ENCODE measurements around the gene FAM184A. TPM values are rescaled to one million over a fixed set of nuclear protein-coding genes. Genes with fewer than 3 reads are reported as not detected.
"Not testable (repeated sequence)": the region's sequence is repeated elsewhere in the genome, so short reads cannot be mapped to it uniquely, and the experiment has no call there.

FAM184A gene
- polyA plus RNA-seq, 1 donor (not counting 4 experiments of a cell fraction or from before 2014, with no cell fraction given), result 0.20 TPM

DNA sequence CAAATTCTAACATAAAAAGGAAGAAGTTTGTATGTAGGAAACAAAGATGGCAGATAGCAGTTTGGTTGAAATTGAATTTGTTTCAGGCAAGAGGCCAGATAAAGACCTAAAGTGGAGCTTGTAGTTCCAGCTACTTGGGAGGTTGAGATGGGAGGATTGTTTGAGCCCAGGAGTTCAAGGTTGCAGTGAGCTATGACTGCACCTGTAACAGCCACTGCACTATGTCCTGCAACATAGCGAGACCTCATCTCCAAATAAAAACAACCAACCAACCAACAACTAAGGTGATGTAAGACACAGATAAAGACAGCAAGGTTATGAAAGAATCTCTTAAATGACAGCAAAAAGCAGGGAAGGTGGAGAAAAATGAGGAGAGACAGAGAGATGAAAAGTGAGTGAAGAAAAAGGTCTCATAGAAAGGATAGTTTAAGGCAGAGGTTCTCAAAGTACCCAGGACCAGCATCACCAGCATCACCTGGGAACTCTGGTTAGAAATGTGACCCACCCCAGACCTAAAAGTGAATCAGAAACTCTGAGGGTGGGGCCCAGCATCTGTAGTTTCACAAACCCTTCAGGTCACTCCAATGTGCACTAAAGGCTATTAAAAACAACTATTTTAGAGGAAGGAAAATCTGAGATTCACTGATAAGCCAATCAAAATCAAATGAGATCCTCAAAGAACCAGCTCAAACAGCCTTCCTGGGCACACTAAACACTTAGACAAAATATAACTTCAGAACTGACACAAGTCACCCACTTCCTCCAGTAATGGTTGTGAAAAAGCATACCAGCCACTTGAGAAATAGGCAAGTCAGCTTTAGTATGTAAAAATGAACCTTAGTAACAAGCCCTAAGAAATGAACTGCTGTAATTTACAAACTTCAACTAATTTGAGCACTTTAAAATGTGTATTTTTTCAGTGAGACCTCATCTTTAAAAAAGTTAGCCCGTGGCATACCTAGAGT lies 57.6 kb downstream of the FAM184A start:
- Histone ChIP-seq H3K9ac (ENCODE audit: control insufficient read depth, extremely low read depth, insufficient read depth, low read length) (no peak overlapping the region), H3K36me3 (ENCODE audit: control insufficient read depth in 2 of 2, extremely low read depth in 1 of 2, insufficient read depth in 2 of 2, low read length in 2 of 2) (no peaks in the 10 kb centered on the region), H3K27ac (ENCODE audit: control insufficient read depth, insufficient read depth, low read length) (no peak overlapping the region), H3K9me3 (ENCODE audit: control insufficient read depth, low read depth, low read length) (no peaks in the 10 kb centered on the region), H3K4me3 (ENCODE audit: control insufficient read depth in 2 of 3, extremely low read depth in 1 of 3, insufficient read depth in 2 of 3, low read depth in 1 of 3, low read length in 3 of 3) (no peak overlapping the region), H3K27me3 (ENCODE audit: control insufficient read depth, extremely low read depth, insufficient read depth, low read length) (no peaks in the 10 kb centered on the region), H3K4me2 (ENCODE audit: control insufficient read depth, extremely low read depth, insufficient read depth, low read depth, low read length) (no peak overlapping the region), H3K9me1 (ENCODE audit: control insufficient read depth, extremely low read depth, insufficient read depth, low read length) (no peaks in the 10 kb centered on the region), H4K20me1 (ENCODE audit: control insufficient read depth, extremely low read depth, insufficient read depth, low read length) (no peaks in the 10 kb centered on the region), H3K4me1 (ENCODE audit: control insufficient read depth, extremely low read depth, insufficient read depth, low read length) (no peaks in the 10 kb centered on the region), H3K79me2 (ENCODE audit: control insufficient read depth, insufficient read depth, low read length) (no peaks in the 10 kb centered on the region), H2AFZ (ENCODE audit: control insufficient read depth, low read length) (no peak overlapping the region)
- dilution Hi-C loops (cut with MboI; ENCODE audit: extremely low pct_ligation_motif_present, low sequenced_read_pairs), result no loop called here
- no peak for DNase-seq (ENCODE audit: low read depth, low spot score)
- TF ChIP-seq, protein P1, sequence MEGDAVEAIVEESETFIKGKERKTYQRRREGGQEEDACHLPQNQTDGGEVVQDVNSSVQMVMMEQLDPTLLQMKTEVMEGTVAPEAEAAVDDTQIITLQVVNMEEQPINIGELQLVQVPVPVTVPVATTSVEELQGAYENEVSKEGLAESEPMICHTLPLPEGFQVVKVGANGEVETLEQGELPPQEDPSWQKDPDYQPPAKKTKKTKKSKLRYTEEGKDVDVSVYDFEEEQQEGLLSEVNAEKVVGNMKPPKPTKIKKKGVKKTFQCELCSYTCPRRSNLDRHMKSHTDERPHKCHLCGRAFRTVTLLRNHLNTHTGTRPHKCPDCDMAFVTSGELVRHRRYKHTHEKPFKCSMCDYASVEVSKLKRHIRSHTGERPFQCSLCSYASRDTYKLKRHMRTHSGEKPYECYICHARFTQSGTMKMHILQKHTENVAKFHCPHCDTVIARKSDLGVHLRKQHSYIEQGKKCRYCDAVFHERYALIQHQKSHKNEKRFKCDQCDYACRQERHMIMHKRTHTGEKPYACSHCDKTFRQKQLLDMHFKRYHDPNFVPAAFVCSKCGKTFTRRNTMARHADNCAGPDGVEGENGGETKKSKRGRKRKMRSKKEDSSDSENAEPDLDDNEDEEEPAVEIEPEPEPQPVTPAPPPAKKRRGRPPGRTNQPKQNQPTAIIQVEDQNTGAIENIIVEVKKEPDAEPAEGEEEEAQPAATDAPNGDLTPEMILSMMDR (optimal IDR thresholded peaks at IDR 0.05 in 1 of 3, IDR thresholded peaks at IDR 0.05 in 1 of 3, conservative IDR thresholded peaks at IDR 0.05 in 1 of 3; ENCODE audit: extremely low read depth in 1 of 3, insufficient read depth in 2 of 3, low read length in 3 of 3), result no peak
- TF ChIP-seq EZH2 (IDR thresholded peaks at IDR 0.05; ENCODE audit: low read length), result no peak
- FAIRE-seq, result no peak

GRCh38 chr6:119015165-119015564 lies 63.3 kb downstream of the FAM184A start:
- H3K36me3 ChIP-seq (ENCODE audit: control insufficient read depth in 2 of 2, extremely low read depth in 1 of 2, insufficient read depth in 2 of 2, low read length in 2 of 2); H3K79me2 ChIP-seq (ENCODE audit: control insufficient read depth, insufficient read depth, low read length); H3K9ac ChIP-seq (ENCODE audit: control insufficient read depth, extremely low read depth, insufficient read depth, low read length); dilution Hi-C loops (cut with MboI; ENCODE audit: extremely low pct_ligation_motif_present, low sequenced_read_pairs); H3K4me3 ChIP-seq (ENCODE audit: control insufficient read depth in 2 of 3, extremely low read depth in 1 of 3, insufficient read depth in 2 of 3, low read depth in 1 of 3, low read length in 3 of 3); H4K20me1 ChIP-seq (ENCODE audit: control insufficient read depth, extremely low read depth, insufficient read depth, low read length); H3K27ac ChIP-seq (ENCODE audit: control insufficient read depth, insufficient read depth, low read length); FAIRE-seq; H3K9me1 ChIP-seq (ENCODE audit: control insufficient read depth, extremely low read depth, insufficient read depth, low read length); H3K9me3 ChIP-seq (ENCODE audit: control insufficient read depth, low read depth, low read length); H3K27me3 ChIP-seq (ENCODE audit: control insufficient read depth, extremely low read depth, insufficient read depth, low read length); H3K4me1 ChIP-seq (ENCODE audit: control insufficient read depth, extremely low read depth, insufficient read depth, low read length); DNase-seq (ENCODE audit: low read depth, low spot score); H3K4me2 ChIP-seq (ENCODE audit: control insufficient read depth, extremely low read depth, insufficient read depth, low read depth, low read length); H2AFZ ChIP-seq (ENCODE audit: control insufficient read depth, low read length): not testable (repeated sequence)

Measured in keratinocyte (primary cell).